ENCODE results near the gene IL17RD. TPM values are rescaled to one million over a fixed set of nuclear protein-coding genes. Genes with fewer than 3 reads are reported as not detected.

Gene IL17RD
- total and polyA plus RNA-seq, 2 of the 13 experiments (the other 11 are each of a cell fraction or from before 2014, with no cell fraction given): 0.28 to 0.31 TPM

DNA sequence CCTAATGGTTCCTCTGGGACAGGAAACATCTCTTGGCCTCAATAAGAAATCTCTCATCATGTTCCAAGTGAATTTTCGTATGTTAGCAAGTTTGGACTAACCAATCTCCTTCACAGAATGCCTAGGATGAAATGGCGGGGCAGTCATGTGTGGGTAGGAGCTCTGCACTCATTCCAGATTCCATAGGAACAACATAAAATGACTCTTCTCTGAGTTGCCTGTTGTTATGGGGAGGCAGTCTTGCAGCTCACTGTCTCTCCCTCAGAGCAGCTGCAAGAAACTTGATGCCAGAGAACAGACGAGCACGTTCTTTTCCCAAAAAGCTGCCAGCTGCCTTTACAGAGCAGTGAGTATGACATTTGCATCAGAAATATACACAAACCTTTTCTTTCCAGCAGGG is 70.6 kb downstream of the IL17RD start:
- no peak for DNase-seq (ENCODE audit: low spot score)
- ATAC-seq: no peak
- intact Hi-C loops (cut with micrococcal nuclease; ENCODE audit: unreplicated experiment): no loop called here
- TF ChIP-seq ZNF75D (CRISPR knock-in tag; IDR thresholded peaks at IDR 0.05; ENCODE audit: borderline replicate concordance) (no peak), KDM3A (CRISPR knock-in tag; IDR thresholded peaks at IDR 0.05; ENCODE audit: low read depth) (no peak), ZNF329 (CRISPR knock-in tag; IDR thresholded peaks at IDR 0.05; ENCODE audit: low read depth) (no peak)
- TF ChIP-seq, protein P1, sequence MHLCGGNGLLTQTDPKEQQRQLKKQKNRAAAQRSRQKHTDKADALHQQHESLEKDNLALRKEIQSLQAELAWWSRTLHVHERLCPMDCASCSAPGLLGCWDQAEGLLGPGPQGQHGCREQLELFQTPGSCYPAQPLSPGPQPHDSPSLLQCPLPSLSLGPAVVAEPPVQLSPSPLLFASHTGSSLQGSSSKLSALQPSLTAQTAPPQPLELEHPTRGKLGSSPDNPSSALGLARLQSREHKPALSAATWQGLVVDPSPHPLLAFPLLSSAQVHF (CRISPR knock-in tag; IDR thresholded peaks at IDR 0.05): no peak
- no peaks in the 10 kb centered on the region for H4K20me1 ChIP-seq (ENCODE audit: insufficient read depth, low read length)
- H3K4me1 ChIP-seq (ENCODE audit: insufficient read depth, low read length): peaks cover 10% of the 10 kb centered on the region
- no peak overlapping the region for H3K27ac ChIP-seq (ENCODE audit: extremely low read length, insufficient read depth, low read length)
- H3K79me2 ChIP-seq (ENCODE audit: insufficient read depth, low read length): no peaks in the 10 kb centered on the region
- H3K4me2 ChIP-seq (ENCODE audit: low read depth, low read length): no peak overlapping the region
- no peak overlapping the region for H3K9ac ChIP-seq (ENCODE audit: insufficient read depth, low read depth, low read length)
- no peaks in the 10 kb centered on the region for H3K9me3 ChIP-seq (ENCODE audit: low read length)
- no peak overlapping the region for H2AFZ ChIP-seq (ENCODE audit: low read length)
- 46% methylated on average over 4 of the region's 4 CpGs for WGBS (ENCODE audit: low lambda C conversion rate)
- no peaks in the 10 kb centered on the region for H3K36me3 ChIP-seq (replicated peaks in 1 of 2; ENCODE audit: control insufficient read depth in 1 of 2, insufficient read depth in 2 of 2, low read length in 2 of 2)
- peaks cover 2 to 3% of the 10 kb centered on the region in 2 experiments; a peak in 3 of 5 replicates for H3K27me3 ChIP-seq (ENCODE audit: control insufficient read depth in 1 of 2, insufficient read depth in 2 of 2, low read length in 2 of 2)
- BruUV-seq (replicated peaks): no TSS peak
- in situ Hi-C loops (cut with HindIII; ENCODE audit: extremely low pct_ligation_motif_present, low pct_unique_long_range_greater_than_20kb): no loop called here
- ChIA-PET POLR2A (no interaction called here), CTCF (ENCODE audit: low intra/inter-chr PET ratio, low total read pairs) (no interaction called here)
- no peak for FAIRE-seq
- no peak overlapping the region for H3K4me3 ChIP-seq (replicated peaks in 1 of 3; ENCODE audit: insufficient read depth in 1 of 3, low read depth in 2 of 3, low read length in 3 of 3)

DNA sequence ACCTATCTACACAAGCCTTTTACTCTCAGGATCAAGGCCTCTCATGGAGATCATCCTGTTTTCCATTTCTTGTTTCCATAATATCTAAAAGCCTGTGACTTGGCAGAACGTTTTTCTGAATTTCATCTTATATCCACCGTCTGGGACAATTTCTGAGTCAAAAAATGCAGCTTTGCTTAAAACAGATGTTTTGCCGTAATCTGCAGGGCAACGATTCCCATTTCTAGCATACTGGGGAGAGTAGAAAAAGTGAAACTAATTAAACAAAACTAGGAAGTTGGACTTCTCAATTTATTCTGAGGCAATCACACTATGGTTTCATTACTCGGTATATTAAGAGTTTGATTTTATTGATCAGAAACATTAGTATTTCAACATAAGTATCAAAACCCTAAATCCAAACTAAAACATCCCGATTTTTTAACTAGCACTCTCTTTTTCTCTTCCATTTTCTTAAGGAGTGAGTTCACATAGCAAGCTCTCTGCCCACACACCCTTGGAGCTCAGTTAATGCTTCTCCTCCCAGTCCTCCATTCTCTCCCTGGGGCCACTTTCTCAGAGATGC is 71.1 kb downstream of the IL17RD start:
- peaks cover 15% of the 10 kb centered on the region for H3K4me1 ChIP-seq (ENCODE audit: insufficient read depth, low read length)
- no peak overlapping the region for H3K27ac ChIP-seq (ENCODE audit: extremely low read length, insufficient read depth, low read length)
- CTCF ChIA-PET (ENCODE audit: low intra/inter-chr PET ratio, low total read pairs): no interaction called here
- H4K20me1 ChIP-seq (ENCODE audit: insufficient read depth, low read length): no peaks in the 10 kb centered on the region
- DNase-seq (ENCODE audit: low spot score): no peak
- no peak overlapping the region for H3K4me3 ChIP-seq (replicated peaks in 1 of 3; ENCODE audit: insufficient read depth in 1 of 3, low read depth in 2 of 3, low read length in 3 of 3)
- FAIRE-seq: no peak
- intact Hi-C loops (cut with micrococcal nuclease; ENCODE audit: unreplicated experiment) (no loop called here), in situ Hi-C loops (cut with HindIII; ENCODE audit: extremely low pct_ligation_motif_present, low pct_unique_long_range_greater_than_20kb) (no loop called here)
- 49% methylated on average over 6 of the region's 6 CpGs for WGBS (ENCODE audit: low lambda C conversion rate)
- no peaks in the 10 kb centered on the region for H3K79me2 ChIP-seq (ENCODE audit: insufficient read depth, low read length)
- no peaks in the 10 kb centered on the region for H3K36me3 ChIP-seq (replicated peaks in 1 of 2; ENCODE audit: control insufficient read depth in 1 of 2, insufficient read depth in 2 of 2, low read length in 2 of 2)
- no peak for ATAC-seq
- peaks cover 2 to 3% of the 10 kb centered on the region in 2 experiments; a peak in 3 of 5 replicates for H3K27me3 ChIP-seq (ENCODE audit: control insufficient read depth in 1 of 2, insufficient read depth in 2 of 2, low read length in 2 of 2)
- no peak overlapping the region for H3K4me2 ChIP-seq (ENCODE audit: low read depth, low read length)
- TF ChIP-seq, protein P2, sequence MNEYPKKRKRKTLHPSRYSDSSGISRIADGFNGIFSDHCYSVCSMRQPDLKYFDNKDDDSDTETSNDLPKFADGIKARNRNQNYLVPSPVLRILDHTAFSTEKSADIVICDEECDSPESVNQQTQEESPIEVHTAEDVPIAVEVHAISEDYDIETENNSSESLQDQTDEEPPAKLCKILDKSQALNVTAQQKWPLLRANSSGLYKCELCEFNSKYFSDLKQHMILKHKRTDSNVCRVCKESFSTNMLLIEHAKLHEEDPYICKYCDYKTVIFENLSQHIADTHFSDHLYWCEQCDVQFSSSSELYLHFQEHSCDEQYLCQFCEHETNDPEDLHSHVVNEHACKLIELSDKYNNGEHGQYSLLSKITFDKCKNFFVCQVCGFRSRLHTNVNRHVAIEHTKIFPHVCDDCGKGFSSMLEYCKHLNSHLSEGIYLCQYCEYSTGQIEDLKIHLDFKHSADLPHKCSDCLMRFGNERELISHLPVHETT (CRISPR knock-in tag; conservative IDR thresholded peaks at IDR 0.05): no peak
- TF ChIP-seq SETDB1 (CRISPR knock-in tag; IDR thresholded peaks at IDR 0.05; ENCODE audit: borderline replicate concordance) (no peak), SIN3B (IDR thresholded peaks at IDR 0.05; ENCODE audit: low read length) (no peak), ARNT (IDR thresholded peaks at IDR 0.05) (no peak), TEAD3 (CRISPR knock-in tag; optimal IDR thresholded peaks at IDR 0.05; ENCODE audit: borderline replicate concordance) (no peak), RFXAP (CRISPR knock-in tag; IDR thresholded peaks at IDR 0.05; ENCODE audit: borderline replicate concordance) (no peak), MTA1 (CRISPR knock-in tag; IDR thresholded peaks at IDR 0.05; ENCODE audit: borderline replicate concordance) (no peak), ZBTB42 (CRISPR knock-in tag; IDR thresholded peaks at IDR 0.05) (no peak)
- TF ChIP-seq, protein P3, sequence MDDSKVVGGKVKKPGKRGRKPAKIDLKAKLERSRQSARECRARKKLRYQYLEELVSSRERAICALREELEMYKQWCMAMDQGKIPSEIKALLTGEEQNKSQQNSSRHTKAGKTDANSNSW (CRISPR knock-in tag; IDR thresholded peaks at IDR 0.05; ENCODE audit: borderline replicate concordance): no peak
- no TSS peak for BruUV-seq (replicated peaks)
- no peak overlapping the region for H3K9ac ChIP-seq (ENCODE audit: insufficient read depth, low read depth, low read length)
- no peak overlapping the region for H2AFZ ChIP-seq (ENCODE audit: low read length)
- POLR2A ChIA-PET: no interaction called here
- H3K9me3 ChIP-seq (ENCODE audit: low read length): no peaks in the 10 kb centered on the region

All from HepG2 (cell line).